Astrocyte (in vitro differentiated cells and primary cell): Measurements from ENCODE around the gene RUSC2. TPM values are rescaled to one million over a fixed set of nuclear protein-coding genes. Genes with fewer than 3 reads are reported as not detected.

Source experiments
- DNase-seq: peaks from one replicate; pipeline ENCODE4 v3.0.0-alpha.2; 2010; ENCODE audit warnings: low read depth
- FAIRE-seq: peaks from 2 replicates; lab custom pipeline; 2011; peaks lifted over from hg19 to GRCh38; lab: Jason Lieb, UNC
- H2AFZ ChIP-seq: 2 replicates; pipeline ENCODE4 v1.6.0; 2012; ENCODE audit warnings: low read depth, low read length, inconsistent platforms
- H3K27ac ChIP-seq: 2 replicates; pipeline ENCODE4 v1.5.1; 2011; ENCODE audit warnings: low read depth, low read length, inconsistent platforms
- H3K27me3 ChIP-seq: 2 replicates; pipeline ENCODE4 v1.6.0; 2011; ENCODE audit warnings: low read length, inconsistent platforms; ENCODE audit not compliant: insufficient read depth
- H3K36me3 ChIP-seq: 2 replicates; pipeline ENCODE4 v1.5.1; 2011; ENCODE audit warnings: low read length, inconsistent platforms; ENCODE audit not compliant: insufficient read depth
- H3K4me1 ChIP-seq: 2 replicates; pipeline ENCODE4 v1.5.1; 2011; ENCODE audit warnings: low read length, inconsistent platforms; ENCODE audit not compliant: insufficient read depth
- H3K4me2 ChIP-seq: 2 replicates; pipeline ENCODE4 v1.6.0; 2012; ENCODE audit warnings: low read length, inconsistent platforms
- H3K4me3 ChIP-seq: 2 replicates; pipeline ENCODE4 v1.5.1; 2011; ENCODE audit warnings: low read depth, mild to moderate bottlenecking, low read length, inconsistent platforms; ENCODE audit not compliant: insufficient read depth
- H3K79me2 ChIP-seq: 2 replicates; pipeline ENCODE4 v1.6.0; 2012; ENCODE audit warnings: mild to moderate bottlenecking, low read length, inconsistent platforms; ENCODE audit not compliant: insufficient read depth
- H3K9ac ChIP-seq: 2 replicates; pipeline ENCODE4 v1.6.0; 2012; ENCODE audit warnings: mild to moderate bottlenecking, low read length, inconsistent platforms
- H3K9me3 ChIP-seq: 2 replicates; pipeline ENCODE4 v1.5.1; 2012; ENCODE audit warnings: low read depth, mild to moderate bottlenecking, low read length, inconsistent platforms; ENCODE audit not compliant: insufficient read depth
- H4K20me1 ChIP-seq: 2 replicates; pipeline ENCODE4 v1.6.0; 2012; ENCODE audit warnings: low read length, inconsistent platforms; ENCODE audit not compliant: insufficient read depth
- H3K27ac Mint-ChIP-seq: one replicate; pipeline ENCODE4 v1.8.0; 2021; ENCODE audit warnings: mild to moderate bottlenecking, mixed read lengths; ENCODE audit not compliant: unreplicated experiment
- H3K27me3 Mint-ChIP-seq: one replicate; pipeline ENCODE4 v1.8.0; 2021; ENCODE audit warnings: low read depth, mixed read lengths; ENCODE audit not compliant: unreplicated experiment
- H3K36me3 Mint-ChIP-seq: one replicate; pipeline ENCODE4 v1.8.0; 2021; ENCODE audit warnings: low read depth, mixed read lengths; ENCODE audit not compliant: unreplicated experiment
- H3K4me1 Mint-ChIP-seq: one replicate; pipeline ENCODE4 v1.8.0; 2021; ENCODE audit warnings: low read depth, mixed read lengths; ENCODE audit not compliant: unreplicated experiment
- H3K4me3 Mint-ChIP-seq: one replicate; pipeline ENCODE4 v1.8.0; 2021; ENCODE audit warnings: mild to moderate bottlenecking, moderate library complexity, mixed read lengths; ENCODE audit not compliant: unreplicated experiment
- H3K9me3 Mint-ChIP-seq: one replicate; pipeline ENCODE4 v1.8.0; 2021; ENCODE audit warnings: mild to moderate bottlenecking, mixed read lengths; ENCODE audit not compliant: unreplicated experiment
- CTCF ChIP-seq: IDR thresholded peaks from 2 replicates; pipeline ENCODE4 v1.5.1; 2011; ENCODE audit warnings: low read depth, mild to moderate bottlenecking, inconsistent platforms, low read length, moderate library complexity; ENCODE audit not compliant: insufficient read depth
- EZH2 ChIP-seq: IDR thresholded peaks from 2 replicates; pipeline ENCODE4 v1.6.1; 2012; ENCODE audit warnings: mild to moderate bottlenecking, low read length, inconsistent platforms; ENCODE audit not compliant: insufficient read depth
- total RNA-seq: library from RNA; stranded (reverse); gene quantifications from 2 replicates; pipeline ENCODE4 v1.2.1, GENCODE V29; 2021

The RUSC2 gene
- total RNA-seq, 1 donor from 2014 or later, result 63.8 TPM

GRCh38 chr9:35488021-35488420 lies 1.9 kb upstream of the RUSC2 start:
- H3K9me3 Mint-ChIP-seq, result peaks cover 2% of the 10 kb centered on the region
- Histone ChIP-seq H3K9me3 (no peaks in the 10 kb centered on the region), H3K36me3 (no peaks in the 10 kb centered on the region), H3K4me1 (peaks cover 20% of the 10 kb centered on the region), H3K9ac (no peak overlapping the region), H4K20me1 (no peaks in the 10 kb centered on the region), H3K4me2 (no peak overlapping the region), H3K79me2 (peaks cover 47% of the 10 kb centered on the region), H3K27me3 (no peaks in the 10 kb centered on the region), H2AFZ (no peak overlapping the region), H3K4me3 (no peak overlapping the region), H3K27ac (no peak overlapping the region)
- H3K4me3 Mint-ChIP-seq, result peak overlapping the region; percentile 77
- DNase-seq (no peak), FAIRE-seq (no peak)
- H3K27ac Mint-ChIP-seq, result peak overlapping the region; percentile 41
- TF ChIP-seq CTCF (no peak), EZH2 (no peak)
- H3K36me3 Mint-ChIP-seq, result peaks cover 4% of the 10 kb centered on the region
- no peaks in the 10 kb centered on the region for H3K27me3 Mint-ChIP-seq
- peaks cover 14% of the 10 kb centered on the region for H3K4me1 Mint-ChIP-seq

DNA sequence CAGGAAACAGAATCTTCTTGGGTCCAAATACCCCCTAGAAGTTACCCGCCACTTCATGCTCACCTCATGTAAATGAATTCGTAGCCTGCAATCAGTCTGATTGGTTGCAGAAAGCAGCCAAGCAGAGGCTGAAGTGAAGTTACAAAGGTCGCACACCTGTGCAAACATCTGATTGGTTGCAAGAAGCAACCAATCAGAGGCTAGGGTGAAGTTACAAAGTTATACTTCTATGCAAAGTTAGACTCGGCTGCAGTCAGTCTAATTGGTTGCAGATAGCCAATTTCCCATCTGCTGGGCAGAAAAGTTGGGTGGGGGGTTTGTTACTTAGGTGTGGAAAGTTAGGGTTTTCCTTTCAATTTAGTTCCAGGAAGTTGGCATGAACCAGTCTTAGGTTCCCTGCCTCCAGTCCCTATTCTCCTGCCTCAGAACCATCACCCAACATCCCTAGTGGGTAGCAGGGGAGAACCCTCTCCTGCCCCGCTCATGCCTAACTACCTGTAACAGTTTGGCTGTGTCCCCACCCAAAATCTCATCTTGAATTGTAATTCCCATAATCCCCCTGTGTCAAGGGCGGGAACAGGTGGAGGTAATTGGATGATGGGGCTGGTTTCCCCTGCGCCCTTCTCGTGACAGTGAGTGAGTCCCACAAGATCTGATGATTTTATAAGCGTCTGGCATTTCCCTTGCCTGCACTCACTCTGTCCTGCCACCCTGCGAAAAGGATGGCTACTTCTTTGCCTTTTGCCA lies 1.2 kb upstream of the RUSC2 start:
- peaks cover 2% of the 10 kb centered on the region for H3K9me3 Mint-ChIP-seq
- Histone ChIP-seq H3K27me3 (no peaks in the 10 kb centered on the region), H3K9ac (peak overlapping the region; percentile 97), H3K4me2 (peak overlapping the region; percentile 93), H3K36me3 (no peaks in the 10 kb centered on the region), H3K27ac (peak overlapping the region; percentile 91), H2AFZ (peak overlapping the region; percentile 76), H3K79me2 (peaks cover 55% of the 10 kb centered on the region), H3K4me3 (peak overlapping the region; percentile 90), H4K20me1 (peaks cover under 1% of the 10 kb centered on the region), H3K4me1 (peaks cover 20% of the 10 kb centered on the region), H3K9me3 (no peaks in the 10 kb centered on the region)
- H3K4me3 Mint-ChIP-seq, result peak overlapping the region; percentile 87
- peaks cover 4% of the 10 kb centered on the region for H3K36me3 Mint-ChIP-seq
- peaks cover 14% of the 10 kb centered on the region for H3K4me1 Mint-ChIP-seq
- TF ChIP-seq CTCF (no peak), EZH2 (no peak)
- H3K27ac Mint-ChIP-seq, result peak overlapping the region; percentile 90
- no peak for DNase-seq
- no peak for FAIRE-seq
- no peaks in the 10 kb centered on the region for H3K27me3 Mint-ChIP-seq
